ENCODE results near the gene TNNI2.
"Not testable (repeated sequence)": the region's sequence is repeated elsewhere in the genome, so short reads cannot be mapped to it uniquely, and the experiment has no call there.

The TNNI2 gene

GRCh38 chr11:1862588-1863351, 24.0 kb downstream of the TNNI2 start:
- no peak for DNase-seq

GRCh38 chr11:1863352-1864216, 24.8 kb downstream of the TNNI2 start:
- peak in 1 of 2 donors; percentile 52 for DNase-seq

- no peak for DNase-seq
These were observed 25.4 kb downstream of the TNNI2 start for GRCh38 chr11:1864231-1864630.

- no peak for DNase-seq
These were observed 26.3 kb downstream of the TNNI2 start for GRCh38 chr11:1864831-1865665.

- no peak for DNase-seq
These were observed 27.4 kb downstream of the TNNI2 start for GRCh38 chr11:1866226-1866625.

GRCh38 chr11:1866776-1867175, 28.0 kb downstream of the TNNI2 start:
- no peak for DNase-seq

- DNase-seq, result no peak
These were observed 28.6 kb downstream of the TNNI2 start for GRCh38 chr11:1867381-1867780.

GRCh38 chr11:1868056-1868635, 29.4 kb downstream of the TNNI2 start:
- no peak for DNase-seq

- no peak for DNase-seq
These were observed 30.0 kb downstream of the TNNI2 start for GRCh38 chr11:1868636-1869291.

GRCh38 chr11:1869427-1870325, 30.9 kb downstream of the TNNI2 start:
- DNase-seq, result no peak

GRCh38 chr11:1870326-1870696, 31.5 kb downstream of the TNNI2 start:
- DNase-seq, result no peak

GRCh38 chr11:1870721-1871466, 32.1 kb downstream of the TNNI2 start:
- peak in 1 of 2 donors; percentile 58 for DNase-seq

GRCh38 chr11:1871531-1871930, 32.8 kb downstream of the TNNI2 start:
- DNase-seq, result no peak

GRCh38 chr11:1872267-1872985, 33.6 kb downstream of the TNNI2 start:
- DNase-seq, result no peak

- no peak for DNase-seq
These were observed 34.4 kb downstream of the TNNI2 start for GRCh38 chr11:1873048-1873812.

- DNase-seq, result not testable (repeated sequence)
These were observed 35.0 kb downstream of the TNNI2 start for GRCh38 chr11:1873813-1874150.

- DNase-seq, result not testable (repeated sequence)
These were observed 35.8 kb downstream of the TNNI2 start for GRCh38 chr11:1874441-1875092.

- no peak for DNase-seq
These were observed 36.5 kb downstream of the TNNI2 start for GRCh38 chr11:1875093-1875850.
